NCI-H774 (cell line): ENCODE results near the gene LRRC28.
A peak's percentile ranks its signal among the peaks of the same experiment; 100 is the strongest.
"Not testable (repeated sequence)": the region's sequence is repeated elsewhere in the genome, so short reads cannot be mapped to it uniquely, and the experiment has no call there.

Experiments
- DNase-seq: peaks from one replicate; lab custom pipeline; 2025; lab: John Stamatoyannopoulos, UW

The LRRC28 gene

GRCh38 chr15:99250857-99251841 is at the start of gene LRRC28:
TSS of gene LRRC28 (plus strand) at chr15:99251481. CDS start at chr15:99255958, 4,477 bp downstream.
- peak; percentile 98 for DNase-seq

GRCh38 chr15:99202176-99202552 is 49.1 kb upstream of the LRRC28 start:
- DNase-seq, result no peak

- no peak for DNase-seq
Measured at GRCh38 chr15:99207672-99208071, 43.6 kb upstream of the LRRC28 start.

- DNase-seq, result no peak
Measured at GRCh38 chr15:99209326-99209725, 42.0 kb upstream of the LRRC28 start.

DNA sequence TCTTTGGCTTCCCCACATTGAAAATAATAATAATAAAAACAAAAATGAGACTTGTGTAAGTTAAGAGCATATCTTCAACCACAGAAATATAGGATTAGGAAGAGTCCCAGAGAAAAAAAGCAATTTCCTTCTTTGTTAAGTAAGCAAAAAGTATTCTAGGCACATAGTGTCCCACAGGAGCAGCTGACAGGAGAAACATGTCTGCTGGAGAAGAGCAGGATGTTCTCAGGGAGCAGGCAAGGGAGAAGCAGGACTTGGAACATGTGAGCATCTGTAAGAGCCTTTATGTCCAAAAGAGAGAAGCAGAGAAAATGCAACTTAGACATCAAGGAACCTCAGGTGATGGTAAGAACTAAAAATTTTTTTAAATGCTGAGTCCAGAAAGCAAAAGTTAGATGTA is 40.9 kb upstream of the LRRC28 start:
- DNase-seq, result no peak

GRCh38 chr15:99211926-99212325 is 39.4 kb upstream of the LRRC28 start:
- DNase-seq, result no peak

GRCh38 chr15:99212406-99212805 is 38.9 kb upstream of the LRRC28 start:
- DNase-seq, result no peak

- peak; percentile 35 for DNase-seq
Measured at GRCh38 chr15:99213187-99213811, 38.0 kb upstream of the LRRC28 start.

- no peak for DNase-seq
Measured at GRCh38 chr15:99224372-99225214, 26.7 kb upstream of the LRRC28 start.

- no peak for DNase-seq
Measured at GRCh38 chr15:99226802-99227201, 24.5 kb upstream of the LRRC28 start.

- DNase-seq, result no peak
Measured at GRCh38 chr15:99228120-99228770, 23.0 kb upstream of the LRRC28 start.

DNA sequence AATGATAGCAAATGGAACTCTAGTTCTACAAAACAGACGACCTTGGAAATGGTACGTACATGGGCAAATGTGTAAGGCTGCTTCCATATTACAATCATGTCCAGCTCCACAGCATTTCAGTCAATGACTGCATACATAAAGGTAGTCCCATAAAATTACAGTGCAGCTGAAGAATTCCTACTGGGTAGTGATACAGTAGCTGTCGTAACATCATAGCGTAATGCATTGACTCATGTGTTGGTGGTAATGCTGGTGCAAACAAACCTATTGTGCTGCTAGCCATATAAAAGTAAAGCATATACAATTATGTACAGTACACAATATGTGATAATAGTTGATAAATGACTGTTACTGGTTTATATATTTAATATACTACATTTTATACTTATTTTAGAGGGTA is 20.4 kb upstream of the LRRC28 start:
- DNase-seq, result no peak

DNA sequence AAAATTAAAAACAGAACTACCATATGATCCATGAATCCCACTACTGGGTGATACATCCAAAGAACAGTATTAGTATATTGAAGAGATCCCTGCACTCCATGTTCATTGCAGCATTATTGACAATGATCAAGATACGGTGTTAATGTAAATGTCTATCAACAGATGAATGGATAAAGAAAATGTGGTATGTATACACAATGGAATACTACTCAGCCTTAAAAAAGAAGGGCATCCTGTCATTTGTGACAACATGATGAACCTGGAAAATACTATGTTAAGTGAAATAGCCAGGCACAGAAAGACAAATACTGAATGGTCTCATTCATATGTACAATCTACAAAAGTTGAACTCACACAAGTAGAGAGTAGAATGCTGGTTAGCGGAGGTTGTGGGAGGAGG is 18.5 kb upstream of the LRRC28 start:
- DNase-seq, result no peak

DNA sequence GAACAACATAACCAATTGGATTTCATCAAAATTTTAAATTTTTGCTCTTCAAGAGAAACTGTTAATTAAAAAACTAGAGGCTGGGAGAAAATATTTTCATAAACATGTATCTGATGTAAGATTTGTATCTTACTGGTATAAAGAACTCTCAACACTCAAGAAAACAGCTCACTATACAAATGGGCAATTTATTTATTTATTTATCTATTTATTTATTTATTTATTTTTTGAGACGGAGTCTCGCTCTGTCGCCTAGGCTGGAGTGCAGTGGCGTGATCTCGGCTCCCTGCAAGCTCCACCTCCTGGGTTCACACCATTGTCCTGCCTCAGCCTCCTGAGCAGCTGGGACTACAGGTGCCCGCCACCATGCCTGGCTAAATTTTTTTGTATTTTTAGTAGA is 17.1 kb upstream of the LRRC28 start:
- DNase-seq, result not testable (repeated sequence)

- DNase-seq, result no peak
Measured at GRCh38 chr15:99238849-99239248, 12.4 kb upstream of the LRRC28 start.

DNA sequence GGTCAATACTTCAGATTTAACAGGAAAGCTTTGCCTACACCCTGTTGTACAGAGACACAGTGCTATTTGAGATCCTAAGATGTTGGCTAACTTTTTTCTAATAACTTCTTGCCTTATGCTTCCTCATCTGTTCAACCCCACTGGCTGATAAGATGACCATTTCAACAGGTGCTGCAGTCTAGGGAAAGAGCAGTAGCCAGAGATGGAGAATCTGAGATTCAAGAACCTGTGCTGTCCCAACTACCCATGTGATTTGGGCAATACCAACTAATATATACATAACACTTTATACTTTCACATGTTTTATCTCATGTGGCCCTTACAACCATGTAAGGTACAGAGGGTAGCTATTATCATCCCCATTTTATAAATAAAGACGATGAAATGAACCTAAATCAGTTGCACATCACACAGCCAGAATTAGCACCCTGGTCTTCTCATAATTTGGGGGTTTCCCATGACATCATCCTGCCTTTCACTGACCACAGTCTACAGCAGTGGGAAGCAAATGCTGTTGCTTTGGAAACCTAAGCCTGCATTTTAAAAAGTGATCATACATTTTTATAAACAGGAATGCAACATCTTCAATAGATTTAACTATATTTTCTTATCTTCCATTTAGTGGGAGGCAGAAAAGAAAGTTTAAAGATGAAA is 11.6 kb upstream of the LRRC28 start:
- DNase-seq, result no peak

GRCh38 chr15:99241752-99242151 is 9.5 kb upstream of the LRRC28 start:
- DNase-seq, result no peak

- DNase-seq, result no peak
Measured at GRCh38 chr15:99244306-99244705, 7.0 kb upstream of the LRRC28 start.

GRCh38 chr15:99247062-99247461 is 4.2 kb upstream of the LRRC28 start:
- DNase-seq, result no peak

- DNase-seq, result no peak
Measured at GRCh38 chr15:99248000-99248715, 3.1 kb upstream of the LRRC28 start.
